OCI-LY7 (cell line): ENCODE results near the gene DNM2. TPM values are rescaled to one million over a fixed set of nuclear protein-coding genes. Genes with fewer than 3 reads are reported as not detected.

Experiments used
- BruUV-seq: library from RNA; stranded (reverse); fragments of 400-500 nt; replicated peaks from 2 replicates; lab custom pipeline; 2021; lab: Mats Ljungman, UMichigan
- CTCF ChIA-PET: fragments of 300-600 bp; sonication (Branson Sonifier 250); formaldehyde crosslinking; loops from one replicate; lab custom pipeline; 2022; ENCODE audit warnings: antibody characterized with exemption; ENCODE audit not compliant: unreplicated experiment; lab: Charles Lee
- POLR2A ChIA-PET: fragments of 300-600 bp; sonication (Branson Sonifier 250); formaldehyde crosslinking; loops from one replicate; lab custom pipeline; 2022; ENCODE audit warnings: antibody characterized with exemption; lab: Charles Lee
- DNase-seq: peaks from one replicate; pipeline ENCODE4 v3.0.0-alpha.2; 2015; ENCODE audit warnings: low spot score
- H2AFZ ChIP-seq: fragments of 200-600 bp; sonication (generic), shearing (Covaris generic); 2 replicates; pipeline ENCODE4 v1.6.1; 2014; ENCODE audit warnings: mild to moderate bottlenecking, antibody characterized with exemption, low read length, moderate library complexity
- H3K27ac ChIP-seq: fragments of 200-600 bp; sonication (generic); 2 replicates; pipeline ENCODE4 v1.5.1; 2014; ENCODE audit warnings: mixed run types, low read depth, mild to moderate bottlenecking, moderate library complexity, low read length, inconsistent platforms; ENCODE audit not compliant: poor library complexity, severe bottlenecking
- H3K36me3 ChIP-seq: fragments of 200-600 bp; sonication (generic); 2 replicates; pipeline ENCODE4 v1.6.1; 2014; ENCODE audit warnings: mild to moderate bottlenecking, antibody characterized with exemption, low read length, moderate library complexity, mixed read lengths; ENCODE audit not compliant: insufficient read depth
- H3K4me1 ChIP-seq: fragments of 200-600 bp; sonication (generic); 2 replicates; pipeline ENCODE4 v1.5.1; 2014; ENCODE audit warnings: mild to moderate bottlenecking, low read length; ENCODE audit not compliant: insufficient read depth, poor library complexity, severe bottlenecking
- H3K4me2 ChIP-seq: fragments of 200-600 bp; sonication (generic); 2 replicates; pipeline ENCODE4 v1.6.1; 2014; ENCODE audit warnings: mild to moderate bottlenecking, low read length
- H3K4me3 ChIP-seq: fragments of 200-600 bp; sonication (generic); 2 replicates; pipeline ENCODE4 v1.5.1; 2014; ENCODE audit warnings: mild to moderate bottlenecking, low read depth, low read length; ENCODE audit not compliant: poor library complexity, severe bottlenecking
- H3K79me2 ChIP-seq: fragments of 200-600 bp; sonication (generic); 2 replicates; pipeline ENCODE4 v1.6.1; 2016; ENCODE audit warnings: low read depth, mild to moderate bottlenecking, low read length, moderate library complexity, mixed read lengths; ENCODE audit not compliant: insufficient read depth
- H3K9me2 ChIP-seq: fragments of 200-600 bp; sonication (generic); 2 replicates; pipeline ENCODE4 v1.6.1; 2016; ENCODE audit warnings: mild to moderate bottlenecking, low read length, mixed read lengths; ENCODE audit not compliant: insufficient read depth
- H3K9me3 ChIP-seq: fragments of 200-600 bp; sonication (generic); 2 replicates; pipeline ENCODE4 v1.6.1; 2014; ENCODE audit warnings: mild to moderate bottlenecking, mixed run types, low read length, mixed read lengths
- H4K20me1 ChIP-seq: fragments of 200-600 bp; sonication (generic); 2 replicates; pipeline ENCODE4 v1.6.1; 2014; ENCODE audit warnings: mild to moderate bottlenecking, antibody characterized with exemption, low read length, moderate library complexity, mixed read lengths; ENCODE audit not compliant: insufficient read depth
- EZH2phosphoT487 ChIP-seq: fragments of 200-600 bp; sonication (generic); IDR thresholded peaks from 2 replicates; pipeline ENCODE4 v1.6.1; 2018; ENCODE audit warnings: low read depth, borderline replicate concordance, mild to moderate bottlenecking, mixed run types, antibody characterized with exemption, low read length, moderate library complexity, mixed read lengths
- intact Hi-C: fragments of 100-400 bp; cut with micrococcal nuclease; formaldehyde crosslinking; loops from one replicate; pipeline ENCODE4 v1.10.0; 2022; ENCODE audit not compliant: unreplicated experiment
- total RNA-seq, 2 experiments: library from RNA; depleted of rRNA in 1 of 2; stranded (reverse); fragments of >200 nt in 1 of 2; shearing (Covaris generic) in 1 of 2; gene quantifications; 2 replicates each; pipeline ENCODE4 v1.2.3, GENCODE V29; 2014 to 2022
- TF ChIP-seq, protein P1 (sequence below): fragments of 200-600 bp; sonication (generic); conservative IDR thresholded peaks from 2 replicates; pipeline ENCODE4 v1.5.1; 2014; ENCODE audit warnings: mild to moderate bottlenecking, antibody characterized with exemption, low read length, moderate library complexity, mixed read lengths

The DNM2 gene
- total RNA-seq, 2 experiments from 2014 or later = 139 to 165 TPM

DNA sequence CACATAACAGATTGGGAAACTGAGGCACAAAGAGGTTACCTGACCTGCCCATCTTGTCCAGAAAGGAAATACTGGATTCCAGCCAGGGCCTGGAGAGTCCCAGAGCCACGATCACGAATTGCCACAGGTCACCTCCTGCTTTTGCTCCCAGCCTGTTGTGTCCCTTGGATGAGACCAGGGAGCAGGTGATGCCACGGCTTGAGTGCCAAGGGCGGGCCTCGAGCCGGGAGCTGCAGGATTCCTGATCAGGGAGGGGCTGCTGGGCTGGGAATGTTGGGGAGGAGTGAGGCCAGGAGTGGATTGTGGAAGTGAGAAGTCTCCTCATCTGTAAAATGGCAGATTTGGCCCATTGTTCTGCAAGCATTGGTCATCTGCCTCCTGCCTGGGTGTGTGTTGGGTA is 29.4 kb downstream of the DNM2 start:
- TF ChIP-seq EZH2phosphoT487 = no peak
- TF ChIP-seq, protein P1, sequence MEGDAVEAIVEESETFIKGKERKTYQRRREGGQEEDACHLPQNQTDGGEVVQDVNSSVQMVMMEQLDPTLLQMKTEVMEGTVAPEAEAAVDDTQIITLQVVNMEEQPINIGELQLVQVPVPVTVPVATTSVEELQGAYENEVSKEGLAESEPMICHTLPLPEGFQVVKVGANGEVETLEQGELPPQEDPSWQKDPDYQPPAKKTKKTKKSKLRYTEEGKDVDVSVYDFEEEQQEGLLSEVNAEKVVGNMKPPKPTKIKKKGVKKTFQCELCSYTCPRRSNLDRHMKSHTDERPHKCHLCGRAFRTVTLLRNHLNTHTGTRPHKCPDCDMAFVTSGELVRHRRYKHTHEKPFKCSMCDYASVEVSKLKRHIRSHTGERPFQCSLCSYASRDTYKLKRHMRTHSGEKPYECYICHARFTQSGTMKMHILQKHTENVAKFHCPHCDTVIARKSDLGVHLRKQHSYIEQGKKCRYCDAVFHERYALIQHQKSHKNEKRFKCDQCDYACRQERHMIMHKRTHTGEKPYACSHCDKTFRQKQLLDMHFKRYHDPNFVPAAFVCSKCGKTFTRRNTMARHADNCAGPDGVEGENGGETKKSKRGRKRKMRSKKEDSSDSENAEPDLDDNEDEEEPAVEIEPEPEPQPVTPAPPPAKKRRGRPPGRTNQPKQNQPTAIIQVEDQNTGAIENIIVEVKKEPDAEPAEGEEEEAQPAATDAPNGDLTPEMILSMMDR = no peak
- no peak overlapping the region for H3K4me2 ChIP-seq
- POLR2A ChIA-PET = interaction anchor here (0.6 kb wide), 1 partner anchor 36 kb away, joined by 3 read pairs; no protein-coding TSS in a partner anchor
- peaks cover 50% of the 10 kb centered on the region for H3K79me2 ChIP-seq
- peaks cover 9% of the 10 kb centered on the region for H3K36me3 ChIP-seq
- H3K9me3 ChIP-seq = no peaks in the 10 kb centered on the region
- intact Hi-C loops = no loop called here
- 0 out of 2 replicates have a peak, but pooled peaks cover 5% of the 10 kb centered on the region for H4K20me1 ChIP-seq
- no peak overlapping the region for H3K4me3 ChIP-seq
- no peak overlapping the region for H3K27ac ChIP-seq
- BruUV-seq = no TSS peak
- H3K9me2 ChIP-seq = no peaks in the 10 kb centered on the region
- DNase-seq = no peak
- CTCF ChIA-PET = interaction anchor here (0.6 kb wide), 1 partner anchor 359 kb away, joined by 10 read pairs; no protein-coding TSS in a partner anchor
- no peak overlapping the region for H2AFZ ChIP-seq
- peaks cover 1% of the 10 kb centered on the region for H3K4me1 ChIP-seq

DNA sequence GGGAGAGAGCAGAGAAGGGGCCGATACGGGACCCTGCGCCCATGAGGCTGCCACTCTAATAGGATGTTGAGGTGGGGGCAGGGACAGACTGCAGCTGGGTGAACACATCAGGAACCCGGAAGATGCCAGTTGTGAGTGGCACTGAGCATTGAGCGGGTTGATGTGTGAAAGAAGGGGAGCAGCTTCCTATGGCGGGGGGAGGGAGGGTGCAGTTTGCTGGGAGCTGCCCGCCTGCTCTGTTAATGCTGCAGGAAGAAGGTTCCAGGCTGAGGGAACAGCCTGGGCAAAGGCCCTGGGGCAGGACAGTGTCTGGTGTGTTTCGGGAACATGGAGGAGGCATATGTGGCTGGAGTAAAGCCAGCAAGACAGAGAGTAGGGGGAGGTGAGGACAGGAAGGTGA is 29.8 kb downstream of the DNM2 start:
- H4K20me1 ChIP-seq = 0 out of 2 replicates have a peak, but pooled peaks cover 5% of the 10 kb centered on the region
- no TSS peak for BruUV-seq
- CTCF ChIA-PET = interaction anchor here (0.6 kb wide), 1 partner anchor 359 kb away, joined by 10 read pairs; no protein-coding TSS in a partner anchor

More for the DNA sequence above, 29.8 kb downstream of the DNM2 start:
- no peak overlapping the region for H3K4me2 ChIP-seq
- H3K4me1 ChIP-seq = peaks cover 5% of the 10 kb centered on the region
- DNase-seq = no peak
- no peak for TF ChIP-seq EZH2phosphoT487
- TF ChIP-seq, protein P1 = no peak
- H3K4me3 ChIP-seq = no peak overlapping the region
- H3K79me2 ChIP-seq = peaks cover 47% of the 10 kb centered on the region
- no peak overlapping the region for H2AFZ ChIP-seq
- no peaks in the 10 kb centered on the region for H3K9me3 ChIP-seq
- intact Hi-C loops = no loop called here
- peaks cover 5% of the 10 kb centered on the region for H3K36me3 ChIP-seq
- no peak overlapping the region for H3K27ac ChIP-seq
- POLR2A ChIA-PET = no interaction called here
- H3K9me2 ChIP-seq = no peaks in the 10 kb centered on the region
